GF-D8 (cell line): Measurements from ENCODE around the gene DEGS1.
A peak's percentile ranks its signal among the peaks of the same experiment; 100 is the strongest.
"Not testable (repeated sequence)": the region's sequence is repeated elsewhere in the genome, so short reads cannot be mapped to it uniquely, and the experiment has no call there.

Experiments used
- DNase-seq: peaks from one replicate; lab custom pipeline; 2025; lab: John Stamatoyannopoulos, UW

The DEGS1 gene

DNA sequence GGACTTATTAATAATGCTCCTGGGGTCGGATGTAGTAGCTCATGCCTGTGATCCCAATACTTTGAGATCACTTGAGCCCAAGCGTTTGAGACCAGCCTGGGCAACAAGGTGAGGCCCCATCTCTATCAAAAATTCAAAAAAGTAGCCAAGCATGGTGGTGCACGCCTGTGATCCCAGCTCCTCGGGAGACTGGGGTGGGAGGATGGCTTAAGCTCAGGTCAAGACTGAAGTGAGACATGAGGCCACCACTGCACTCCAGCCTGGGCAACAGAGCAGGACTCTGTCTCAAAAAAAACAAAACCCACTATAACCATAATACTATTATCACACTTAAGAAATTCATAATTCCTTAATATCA, 1.6 kb upstream of the DEGS1 start:
- DNase-seq, result no peak

DNA sequence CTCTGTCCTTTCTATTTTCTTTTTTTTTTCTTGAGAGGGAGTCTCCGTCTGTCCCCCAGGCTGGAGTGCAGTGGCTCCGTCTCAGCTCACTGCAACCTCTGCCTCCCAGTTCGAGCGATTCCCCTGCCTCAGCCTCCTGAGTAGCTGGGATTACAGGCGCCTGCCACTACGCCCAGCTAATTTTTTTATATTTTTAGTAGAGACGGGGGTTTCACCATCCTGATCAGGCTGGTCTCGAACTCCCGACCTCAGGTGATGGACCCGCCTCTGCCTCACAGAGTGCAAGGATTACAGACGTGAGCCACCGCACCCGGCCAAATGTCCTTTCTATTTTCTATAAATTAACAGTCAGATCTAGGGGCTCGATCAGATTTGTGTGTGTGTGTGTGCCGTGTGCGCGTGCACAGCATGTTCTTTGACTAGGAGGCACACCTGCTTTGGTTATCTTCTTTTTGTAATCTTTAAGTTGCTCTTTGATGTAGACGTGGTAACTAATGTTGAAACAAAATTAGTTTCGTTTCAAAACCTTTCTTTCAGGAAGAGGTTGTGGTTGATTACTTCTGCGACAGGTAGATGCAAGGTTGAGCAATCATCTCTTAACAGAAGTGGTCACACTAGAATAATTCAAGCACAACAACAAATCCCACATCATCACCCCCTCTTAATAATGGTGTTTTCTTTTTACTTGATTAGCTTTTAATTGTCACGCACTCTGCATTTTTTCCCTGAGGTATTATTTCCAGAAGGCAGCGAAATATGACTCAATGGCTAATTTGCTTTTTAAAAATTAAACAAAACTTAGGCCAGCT, 779 bp upstream of the DEGS1 start:
- DNase-seq, result no peak

- DNase-seq, result peak; percentile 16
Measured at GRCh38 chr1:224183591-224184312, 712 bp downstream of the DEGS1 start.

- DNase-seq, result no peak
Measured at GRCh38 chr1:224185208-224185607, 2.2 kb downstream of the DEGS1 start.

- no peak for DNase-seq
Measured at GRCh38 chr1:224188286-224188685, 5.2 kb downstream of the DEGS1 start.

DNA sequence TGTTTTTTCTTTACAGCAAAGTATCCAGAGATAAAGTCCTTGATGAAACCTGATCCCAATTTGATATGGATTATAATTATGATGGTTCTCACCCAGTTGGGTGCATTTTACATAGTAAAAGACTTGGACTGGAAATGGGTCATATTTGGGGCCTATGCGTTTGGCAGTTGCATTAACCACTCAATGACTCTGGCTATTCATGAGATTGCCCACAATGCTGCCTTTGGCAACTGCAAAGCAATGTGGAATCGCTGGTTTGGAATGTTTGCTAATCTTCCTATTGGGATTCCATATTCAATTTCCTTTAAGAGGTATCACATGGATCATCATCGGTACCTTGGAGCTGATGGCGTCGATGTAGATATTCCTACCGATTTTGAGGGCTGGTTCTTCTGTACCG, 6.5 kb downstream of the DEGS1 start:
- no peak for DNase-seq

DNA sequence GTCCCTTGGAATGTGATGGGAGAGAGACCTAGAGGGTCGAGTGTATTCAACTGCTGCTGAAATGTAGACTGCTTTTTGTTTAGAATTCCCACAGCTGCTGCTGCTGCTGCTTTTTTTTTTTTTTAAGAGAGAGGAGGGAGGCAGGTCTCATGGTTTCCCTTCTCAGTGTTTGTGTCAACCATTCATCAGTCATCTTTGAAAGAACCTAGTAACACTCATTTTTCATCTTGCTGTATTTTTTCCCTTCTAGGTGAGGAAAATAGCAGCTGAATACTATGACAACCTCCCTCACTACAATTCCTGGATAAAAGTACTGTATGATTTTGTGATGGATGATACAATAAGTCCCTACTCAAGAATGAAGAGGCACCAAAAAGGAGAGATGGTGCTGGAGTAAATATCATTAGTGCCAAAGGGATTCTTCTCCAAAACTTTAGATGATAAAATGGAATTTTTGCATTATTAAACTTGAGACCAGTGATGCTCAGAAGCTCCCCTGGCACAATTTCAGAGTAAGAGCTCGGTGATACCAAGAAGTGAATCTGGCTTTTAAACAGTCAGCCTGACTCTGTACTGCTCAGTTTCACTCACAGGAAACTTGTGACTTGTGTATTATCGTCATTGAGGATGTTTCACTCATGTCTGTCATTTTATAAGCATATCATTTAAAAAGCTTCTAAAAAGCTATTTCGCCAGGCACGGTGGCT, 9.2 kb downstream of the DEGS1 start:
- no peak for DNase-seq

DNA sequence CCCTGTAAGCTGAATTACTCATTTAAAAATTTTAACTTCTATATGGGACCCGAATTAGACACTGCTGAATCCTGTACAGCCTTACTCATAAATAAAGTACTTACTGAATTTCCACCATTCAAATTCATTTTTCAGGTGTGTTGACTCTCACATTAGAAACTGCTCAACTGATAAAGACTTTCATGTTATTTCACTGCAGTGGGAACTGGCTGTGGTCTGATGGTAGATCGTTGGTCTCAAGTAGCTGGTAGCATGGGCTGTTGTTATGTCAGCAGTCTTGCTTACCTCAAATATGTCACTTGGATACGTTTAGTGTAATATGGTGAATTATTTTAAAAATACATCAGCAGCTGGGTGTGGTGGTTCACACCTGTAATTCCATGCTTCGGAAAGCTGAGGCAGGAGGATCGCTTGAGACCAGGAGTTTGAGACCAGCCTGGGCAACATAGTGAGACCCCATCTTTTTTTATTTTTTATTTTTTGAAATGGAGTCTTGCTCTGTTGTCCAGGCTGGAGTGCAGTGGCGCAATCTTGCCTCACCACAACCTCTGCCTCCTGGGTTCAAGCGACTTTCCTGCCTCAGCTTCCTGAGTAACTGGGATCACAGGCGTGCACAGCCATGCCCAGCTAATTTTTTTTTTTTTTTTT, 10.4 kb downstream of the DEGS1 start:
- no peak for DNase-seq

DNA sequence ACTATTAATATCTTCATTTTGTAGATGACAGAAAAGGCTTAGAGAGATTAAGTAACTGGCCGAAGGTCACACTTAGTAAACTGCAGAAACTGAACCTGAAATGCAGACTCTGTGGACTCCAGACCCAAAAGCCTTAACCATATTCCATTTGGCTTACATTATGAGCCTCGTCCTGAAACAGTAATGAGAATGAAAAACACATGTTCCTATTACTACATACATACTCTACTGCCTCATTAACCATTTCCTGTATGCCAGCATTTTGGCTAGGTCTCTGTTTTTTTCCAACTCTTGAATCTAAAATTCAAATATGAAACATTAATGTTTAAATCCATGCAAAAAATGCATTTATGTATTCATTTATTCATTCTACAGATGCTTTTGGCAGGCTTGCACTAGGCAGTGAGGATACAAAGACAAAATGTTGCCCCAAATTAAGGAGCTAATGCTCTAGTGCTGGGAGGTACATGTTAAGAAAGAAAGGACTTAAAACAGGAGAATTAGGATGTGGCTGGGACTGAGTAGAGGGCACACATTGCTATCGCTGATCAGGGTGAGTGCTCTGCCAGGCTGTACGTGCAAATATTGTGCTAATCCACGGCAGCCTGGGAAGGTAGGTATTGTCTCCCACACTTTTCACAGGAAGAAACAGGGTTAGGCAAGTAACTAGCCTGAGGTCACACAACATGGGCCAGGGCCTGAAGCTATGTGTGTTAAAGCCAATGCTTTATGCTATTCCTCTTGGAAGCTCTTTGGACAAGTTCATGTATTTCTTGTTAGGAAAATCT, 14.0 kb downstream of the DEGS1 start:
- no peak for DNase-seq

GRCh38 chr1:224198572-224198971, 15.5 kb downstream of the DEGS1 start:
- DNase-seq, result no peak

DNA sequence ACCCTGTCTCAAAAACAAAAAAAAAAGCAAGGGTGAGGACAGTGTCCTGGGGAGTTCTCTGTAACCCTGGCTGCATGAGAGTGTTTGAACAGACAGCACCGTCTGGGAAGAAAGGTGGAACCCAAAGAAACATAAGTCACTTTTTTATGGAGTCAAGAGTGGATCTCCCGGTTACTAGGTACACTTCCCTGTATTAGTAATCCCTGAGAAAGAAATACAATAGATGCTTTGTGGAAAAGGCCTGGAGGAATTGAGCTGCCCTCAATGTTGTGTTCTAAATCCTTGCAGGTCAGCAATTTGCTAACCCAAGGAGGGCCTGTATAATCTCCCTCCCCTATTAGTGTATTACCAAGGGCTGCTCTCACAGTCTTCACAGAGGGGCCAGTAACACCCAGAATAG, 16.6 kb downstream of the DEGS1 start:
- DNase-seq, result no peak

- DNase-seq, result no peak
Measured at GRCh38 chr1:224201383-224201782, 18.3 kb downstream of the DEGS1 start.

DNA sequence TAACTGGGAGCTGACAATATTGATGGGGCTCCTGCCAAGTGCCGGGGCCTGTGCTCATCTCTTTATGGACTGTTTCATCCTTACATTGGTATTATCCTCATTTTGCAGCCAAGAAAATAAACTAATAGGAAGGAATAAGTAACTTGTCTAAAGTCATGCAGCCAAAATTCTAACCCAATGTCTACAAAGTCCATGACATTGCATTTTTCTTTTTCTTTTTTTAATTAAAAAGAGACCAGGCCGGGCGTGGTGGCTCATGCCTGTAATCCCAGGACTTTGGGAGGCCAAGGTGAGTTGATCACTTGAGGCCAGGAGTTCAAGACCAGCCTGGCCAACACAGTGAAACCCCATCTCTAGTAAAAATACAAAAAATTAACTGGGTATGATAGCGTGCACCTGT, 18.8 kb downstream of the DEGS1 start:
- no peak for DNase-seq

DNA sequence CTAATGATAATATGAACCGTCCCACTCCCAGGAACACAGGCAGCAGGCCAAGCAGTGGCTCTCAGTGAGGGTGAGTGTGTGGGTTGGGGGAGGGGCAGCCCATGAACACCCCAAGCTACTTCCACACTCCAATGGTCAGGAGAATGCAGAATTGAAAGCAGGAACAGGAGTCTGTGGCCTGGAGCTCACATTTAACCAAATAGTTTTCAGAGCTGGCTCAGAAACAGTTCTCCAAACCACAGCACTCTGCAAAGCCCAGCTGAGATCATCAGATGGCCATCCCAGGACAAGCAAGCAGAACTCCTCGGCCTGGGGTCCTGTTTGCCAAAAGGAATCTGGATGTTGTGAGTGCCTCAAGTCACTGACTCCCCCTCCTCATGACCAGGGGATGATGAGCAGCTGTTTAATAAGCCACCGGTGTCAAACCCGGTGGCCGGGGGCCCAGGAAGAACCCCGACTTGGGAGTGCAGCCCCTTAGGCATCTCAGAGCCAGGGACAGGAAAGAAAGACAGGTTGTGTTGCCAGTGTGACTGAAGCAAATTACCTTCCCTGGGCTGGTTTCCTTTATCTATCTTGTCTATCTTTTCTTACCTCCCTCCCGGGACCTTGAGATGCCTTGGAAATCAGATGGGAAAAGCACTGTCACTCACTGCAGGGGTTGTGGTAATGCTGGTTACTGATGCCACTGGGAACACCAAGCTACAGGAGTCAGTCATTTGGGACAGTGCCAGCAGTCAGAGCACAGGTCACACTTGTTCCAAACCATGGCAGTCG, 20.4 kb downstream of the DEGS1 start:
- DNase-seq, result no peak

GRCh38 chr1:224205438-224205840, 22.4 kb downstream of the DEGS1 start:
- peak; percentile 31 for DNase-seq

DNA sequence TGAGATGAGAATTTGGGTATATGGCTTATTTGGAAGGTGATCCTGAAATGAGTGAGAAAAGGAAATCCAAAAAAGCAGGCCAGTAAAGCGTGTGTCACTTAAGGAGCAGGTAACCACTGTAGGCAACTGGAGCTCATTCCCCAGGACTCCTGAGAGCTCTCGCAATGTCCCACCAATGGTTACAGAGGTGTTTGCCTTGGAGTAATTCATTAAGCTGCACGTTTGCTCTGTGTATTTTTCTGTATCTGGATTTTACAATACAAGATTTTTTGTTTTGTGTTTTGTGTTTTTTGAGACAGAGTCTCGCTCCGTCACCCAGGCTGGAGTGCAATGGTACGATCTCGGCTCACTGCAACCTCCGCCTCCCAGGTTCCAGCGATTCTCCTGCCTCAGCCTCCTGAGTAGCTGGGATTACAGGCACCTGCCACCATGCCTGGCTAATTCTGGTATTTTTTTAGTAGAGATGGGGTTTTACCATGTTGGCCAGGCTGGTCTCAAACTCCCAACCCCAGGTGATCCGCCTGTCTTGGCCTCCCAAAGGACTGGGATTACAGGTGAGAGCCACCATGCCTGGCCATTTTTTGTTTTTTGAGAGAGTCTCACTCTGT, 23.0 kb downstream of the DEGS1 start:
- not testable (repeated sequence) for DNase-seq

DNA sequence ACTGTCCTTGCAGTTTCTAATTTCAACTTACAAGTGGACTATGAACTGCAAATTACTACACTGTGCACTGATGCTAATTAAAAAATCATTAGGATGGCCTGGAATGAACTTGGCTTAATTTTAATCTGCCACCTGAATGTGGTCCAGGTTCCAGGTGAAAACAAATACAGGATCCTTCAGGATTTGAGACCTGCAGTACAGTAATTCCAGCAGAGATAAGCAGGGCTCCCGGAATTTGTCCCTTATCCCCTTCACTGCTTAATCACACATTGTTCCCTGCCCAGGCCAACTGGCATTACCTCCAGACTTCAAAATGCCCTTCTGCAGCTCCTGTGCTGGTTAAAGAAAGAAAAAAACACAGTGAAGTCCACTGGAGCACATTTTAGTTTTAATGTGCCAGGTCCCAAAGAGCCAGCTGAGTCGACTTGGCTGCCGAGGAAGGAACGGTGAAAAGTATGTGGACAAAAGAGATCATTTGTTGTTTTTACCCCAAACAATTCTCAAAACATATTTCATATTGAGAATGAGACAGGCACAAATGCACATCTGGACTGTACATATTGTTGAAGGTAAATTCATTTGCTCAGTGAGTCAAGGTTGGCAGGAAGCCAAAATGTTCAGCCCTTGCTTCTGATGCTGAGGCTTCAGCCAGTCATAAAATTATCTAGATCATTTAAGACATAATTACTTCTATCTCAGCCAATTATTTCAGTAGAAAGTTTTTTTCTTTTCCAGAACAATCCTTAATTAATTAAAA, 28.3 kb downstream of the DEGS1 start:
- no peak for DNase-seq

GRCh38 chr1:224212618-224213061, 29.6 kb downstream of the DEGS1 start:
- DNase-seq, result no peak

- no peak for DNase-seq
Measured at GRCh38 chr1:224213438-224214119, 30.5 kb downstream of the DEGS1 start.
